K562 (cell line): ENCODE results near the gene SEC22C. TPM values are rescaled to one million over a fixed set of nuclear protein-coding genes. Genes with fewer than 3 reads are reported as not detected.

Experiments
- ATAC-seq: fragments of 200-7000 bp; cut with Tn5 transposase; 3 replicates; pipeline ENCODE4 v1.9.1; 2020; ENCODE audit warnings: moderate library complexity
- BruUV-seq: library from RNA; stranded (reverse); fragments of 400-500 nt; replicated peaks from 2 replicates; lab custom pipeline; 2021; lab: Mats Ljungman, UMichigan
- CTCF ChIA-PET: fragments of 300-600 bp; formaldehyde crosslinking; extraction: SDS; loops from one replicate; lab custom pipeline; 2021; ENCODE audit warnings: low intra/inter-chr PET ratio; lab: Yijun Ruan, JAX
- POLR2A ChIA-PET: fragments of 300-600, 350-650 bp; sonication (Branson Sonifier 250); formaldehyde crosslinking; extraction: SDS; loops from one replicate; lab custom pipeline; 2021; ENCODE audit warnings: antibody characterized with exemption, inconsistent platforms; lab: Yijun Ruan, JAX
- DNase-seq, 4 experiments: peaks; one replicate each; pipeline versions ENCODE4 v3.0.0 to v3.0.0-alpha.2; 2011 to 2018; ENCODE audit warnings: low spot score in 3 of 4, mixed read lengths in 3 of 4; ENCODE audit errors: extremely low read depth in 1 of 4
- FAIRE-seq: peaks from 2 replicates; lab custom pipeline; 2011; peaks lifted over from hg19 to GRCh38; lab: Jason Lieb, UNC
- H2AFZ ChIP-seq: 2 replicates; pipeline ENCODE4 v1.6.0; 2011; ENCODE audit warnings: low read depth, low read length, control low read depth, inconsistent platforms
- H3K27ac ChIP-seq: fragments of 200-600 bp; 3 replicates; pipeline ENCODE4 v1.8.0; 2011; ENCODE audit warnings: low read depth, mild to moderate bottlenecking, control low read depth, inconsistent platforms, low read length, moderate library complexity, mixed read lengths; ENCODE audit errors: extremely low read depth
- H3K27me3 ChIP-seq, 2 experiments: fragments of 300-600 bp in 1 of 2; 2 replicates in 1 of 2; 3 replicates in 1 of 2; pipeline versions ENCODE4 v1.6.0 to v1.8.0; 2011; ENCODE audit warnings: inconsistent platforms in 2 of 2, low read length in 2 of 2, mild to moderate bottlenecking in 1 of 2, mixed read lengths in 1 of 2, moderate library complexity in 1 of 2; ENCODE audit not compliant: control insufficient read depth in 2 of 2, insufficient read depth in 2 of 2
- H3K36me3 ChIP-seq: fragments of 300-600 bp; 3 replicates; pipeline ENCODE4 v1.8.0; 2011; ENCODE audit warnings: mild to moderate bottlenecking, low read length, inconsistent platforms; ENCODE audit not compliant: control insufficient read depth, insufficient read depth
- H3K4me1 ChIP-seq, 2 experiments: fragments of 200-600 bp in 1 of 2; replicated peaks in 1 of 2; 2 replicates in 1 of 2; 3 replicates in 1 of 2; pipeline versions ENCODE4 v1.5.1 to v1.8.0; 2011; ENCODE audit warnings: inconsistent platforms in 2 of 2, low read length in 2 of 2, mild to moderate bottlenecking in 1 of 2, mixed read lengths in 1 of 2, moderate library complexity in 1 of 2; ENCODE audit not compliant: control insufficient read depth in 2 of 2, insufficient read depth in 2 of 2
- H3K4me2 ChIP-seq: 2 replicates; pipeline ENCODE4 v1.6.1; 2011; ENCODE audit warnings: low read length, control low read depth, inconsistent platforms, mixed read lengths; ENCODE audit not compliant: insufficient read depth
- H3K4me3 ChIP-seq: fragments of 200-600 bp; sonication (generic), shearing (Covaris generic); 2 replicates; pipeline ENCODE4 v1.5.1; 2016; ENCODE audit warnings: control low read depth, inconsistent platforms
- H3K79me2 ChIP-seq: fragments of 200-600 bp; 3 replicates; pipeline ENCODE4 v1.8.0; 2011; ENCODE audit warnings: low read length, inconsistent platforms; ENCODE audit not compliant: control insufficient read depth, insufficient read depth
- H3K9ac ChIP-seq, 2 experiments: 2 replicates each; pipeline versions ENCODE4 v1.6.0 to v1.6.1; 2011; ENCODE audit warnings: low read depth in 2 of 2, low read length in 2 of 2, control low read depth in 1 of 2, inconsistent platforms in 1 of 2, mild to moderate bottlenecking in 1 of 2, mixed read lengths in 1 of 2; ENCODE audit not compliant: insufficient read depth in 1 of 2
- H3K9me1 ChIP-seq: one replicate; pipeline ENCODE4 v1.6.0; 2011; ENCODE audit warnings: inconsistent platforms, mild to moderate bottlenecking, low read length, moderate library complexity; ENCODE audit not compliant: control insufficient read depth, insufficient read depth
- H3K9me3 ChIP-seq: replicated peaks from 2 replicates; pipeline ENCODE4 v1.5.1; 2011; ENCODE audit warnings: low read depth, low read length, inconsistent platforms; ENCODE audit not compliant: control insufficient read depth, insufficient read depth
- H4K20me1 ChIP-seq: replicated peaks from 2 replicates; pipeline ENCODE4 v1.6.1; 2011; ENCODE audit warnings: low read length, inconsistent platforms, mixed read lengths; ENCODE audit not compliant: control insufficient read depth, insufficient read depth
- ARID1B ChIP-seq: fragments of 450-650 bp; IDR thresholded peaks from 2 replicates; pipeline ENCODE4 v1.6.1; 2016; ENCODE audit warnings: antibody characterized with exemption, mild to moderate bottlenecking, inconsistent platforms
- CGGBP1 ChIP-seq: fragments of 250-450 bp; sonication (Bioruptor Pico); IDR thresholded peaks from 2 replicates; pipeline ENCODE4 v1.9.0; 2021; ENCODE audit warnings: mild to moderate bottlenecking
- ELF4 ChIP-seq: fragments of 450-650 bp; formaldehyde crosslinking; IDR thresholded peaks from 2 replicates; pipeline ENCODE4 v1.4.0; 2022; ENCODE audit warnings: missing genetic modification characterization
- HMG20B ChIP-seq: fragments of 250-450 bp; sonication (Bioruptor Pico); IDR thresholded peaks from 2 replicates; pipeline ENCODE4 v1.5.0; 2021; ENCODE audit warnings: mild to moderate bottlenecking
- JUND ChIP-seq, 2 experiments: IDR thresholded peaks; 2 replicates in 1 of 2; 3 replicates in 1 of 2; pipeline ENCODE4 v1.6.1; 2011; ENCODE audit warnings: borderline replicate concordance in 2 of 2, low read depth in 2 of 2, low read length in 2 of 2, improper control_type of control experiment in 1 of 2, missing biosample characterization in 1 of 2, missing genetic modification characterization in 1 of 2, missing genetic modification reagents in 1 of 2
- KAT8 ChIP-seq: fragments of 450-650 bp; IDR thresholded peaks from 2 replicates; pipeline ENCODE4 v1.6.1; 2016; ENCODE audit warnings: low read depth, mild to moderate bottlenecking
- MAFF ChIP-seq: IDR thresholded peaks from 2 replicates; pipeline ENCODE4 v1.6.1; 2012; ENCODE audit warnings: low read length, improper control_type of control experiment
- MCM2 ChIP-seq: fragments of 450-650 bp; IDR thresholded peaks from 2 replicates; pipeline ENCODE4 v1.6.1; 2017; ENCODE audit warnings: low read depth, mild to moderate bottlenecking
- PHTF2 ChIP-seq: fragments of 250-450 bp; sonication (Bioruptor Pico); IDR thresholded peaks from 2 replicates; pipeline ENCODE4 v1.5.0; 2021; ENCODE audit warnings: mild to moderate bottlenecking
- PML ChIP-seq: IDR thresholded peaks from 2 replicates; pipeline ENCODE4 v1.6.1; 2012; ENCODE audit warnings: low read length, inconsistent platforms
- RUNX1 ChIP-seq: sonication (generic); IDR thresholded peaks from 2 replicates; pipeline ENCODE4 v1.6.1; 2016; ENCODE audit warnings: antibody characterized with exemption, low read depth
- TAF7 ChIP-seq: fragments of 450-650 bp; IDR thresholded peaks from 2 replicates; pipeline ENCODE4 v1.6.1; 2016; ENCODE audit warnings: missing genetic modification characterization, missing compliant biosample characterization
- XRCC4 ChIP-seq: IDR thresholded peaks from one replicate; pipeline ENCODE4 v1.6.1; 2011; ENCODE audit not compliant: insufficient read depth, insufficient read length; ENCODE audit errors: extremely low read depth
- ZNF24 ChIP-seq: fragments of 450-650 bp; IDR thresholded peaks from 2 replicates; pipeline ENCODE4 v1.6.1; 2016
- WGBS: fragments of 100-300 bp; shearing (Covaris generic); methylation state at CpG from one replicate; pipeline ENCODE4 v1.1.6; 2016; ENCODE audit warnings: low coverage, mixed read lengths; ENCODE audit not compliant: insufficient coverage; ENCODE audit errors: missing lambda C conversion rate; 5-methylcytosine and 5-hydroxymethylcytosine counted together
- in situ Hi-C: fragments of 300-500 bp; cut with MboI; formaldehyde crosslinking; loops from 4 replicates; pipeline ENCODE4 v1.15.0; 2018; ENCODE audit warnings: inconsistent platforms, mixed read lengths
- intact Hi-C: fragments of 100-400 bp; cut with micrococcal nuclease; formaldehyde crosslinking; loops from 2 replicates; pipeline ENCODE4 v1.14.2; 2022
- polyA plus RNA-seq, 8 experiments: library from polyadenylated mRNA; depleted of rRNA in 4 of 8; stranded (reverse) in 5 of 8; unstranded in 3 of 8; fragments of >200 nt; fragmentation: Nextera tagmentation in 2 of 8; fragmentation: Illumina TruSeq in 1 of 8; extraction: Ambion mirVana in 2 of 8; extraction: Trizol in 1 of 8; gene quantifications; 2 replicates each; pipeline versions ENCODE4 v1.2.1 to v1.2.3, GENCODE V29; 2011 to 2014; ENCODE audit warnings: inconsistent platforms in 1 of 8, missing spikeins in 1 of 8
- total RNA-seq, 7 experiments: library from RNA; depleted of rRNA in 6 of 7; stranded (reverse); fragments of >200 nt in 6 of 7; fragmentation: Illumina TruSeq in 2 of 7; extraction: Trizol in 2 of 7; gene quantifications; 2 replicates each; pipeline versions ENCODE4 v1.2.1 to v1.2.3, GENCODE V29; 2011 to 2021; ENCODE audit warnings: low replicate concordance in 1 of 7
- TF ChIP-seq, protein P1 (sequence below): fragments of 450-650 bp; IDR thresholded peaks from 2 replicates; pipeline ENCODE4 v1.6.1; 2016; ENCODE audit warnings: missing biosample characterization, missing genetic modification characterization
- TF ChIP-seq, protein P2 (sequence below): fragments of 200-800 bp; sonication (Bioruptor generic); IDR thresholded peaks from 2 replicates; pipeline ENCODE4 v1.6.1; 2017; ENCODE audit warnings: missing genetic modification characterization, missing compliant biosample characterization
- TF ChIP-seq, protein P3 (sequence below): sonication (generic); formaldehyde crosslinking; IDR thresholded peaks from 2 replicates; pipeline ENCODE4 v1.8.0; 2022; ENCODE audit warnings: mild to moderate bottlenecking, missing genetic modification reagents

The SEC22C gene
- total and polyA plus RNA-seq, 9 of the 15 experiments (the other 6 are each of a cell fraction or from before 2014, with no cell fraction given): 35.6 to 68.4 (median 50.7) TPM

GRCh38 chr3:42572278-42572677 is 9.5 kb downstream of the SEC22C start:
- H3K4me2 ChIP-seq: no peak overlapping the region
- H3K9ac ChIP-seq: no peak overlapping the region
- H4K20me1 ChIP-seq: no peaks in the 10 kb centered on the region
- peak; percentile 99 for ATAC-seq
- intact Hi-C loops: loop anchor here (2.0 to 10.0 kb wide), 4 partner anchors 63 to 313 kb away; no protein-coding TSS in a partner anchor
- peak; percentile 37 to 75 (median 60) for DNase-seq
- FAIRE-seq: peak; percentile 92
- no peak overlapping the region for H3K4me3 ChIP-seq
- H3K4me1 ChIP-seq: no peaks in the 10 kb centered on the region; a peak in 1 of 5 replicates
- ChIA-PET POLR2A (interaction anchor here (0.5 to 2.0 kb wide), 4 partner anchors 9 to 1029 kb away, joined by 3 to 9 read pairs (median 4); partner anchors contain the start of gene SEC22C), CTCF (interaction anchor here (1.0 to 2.2 kb wide), 3 partner anchors 63 to 183 kb away, joined by 3 to 13 read pairs (median 6); no protein-coding TSS in a partner anchor)
- no peaks in the 10 kb centered on the region for H3K27me3 ChIP-seq
- BruUV-seq: no TSS peak
- no peaks in the 10 kb centered on the region for H3K9me3 ChIP-seq
- H3K36me3 ChIP-seq: peaks cover 26% of the 10 kb centered on the region; the same call in 2 of the 3 replicates
- WGBS: 18% methylated on average over 3 of the region's 3 CpGs
- in situ Hi-C loops: loop anchor here (10.0 kb wide), 1 partner anchor 173 kb away; no protein-coding TSS in a partner anchor
- H2AFZ ChIP-seq: no peak overlapping the region
- no peak overlapping the region for H3K27ac ChIP-seq
- no peaks in the 10 kb centered on the region for H3K9me1 ChIP-seq
- H3K79me2 ChIP-seq: peaks cover 49% of the 10 kb centered on the region
- TF ChIP-seq, protein P1, sequence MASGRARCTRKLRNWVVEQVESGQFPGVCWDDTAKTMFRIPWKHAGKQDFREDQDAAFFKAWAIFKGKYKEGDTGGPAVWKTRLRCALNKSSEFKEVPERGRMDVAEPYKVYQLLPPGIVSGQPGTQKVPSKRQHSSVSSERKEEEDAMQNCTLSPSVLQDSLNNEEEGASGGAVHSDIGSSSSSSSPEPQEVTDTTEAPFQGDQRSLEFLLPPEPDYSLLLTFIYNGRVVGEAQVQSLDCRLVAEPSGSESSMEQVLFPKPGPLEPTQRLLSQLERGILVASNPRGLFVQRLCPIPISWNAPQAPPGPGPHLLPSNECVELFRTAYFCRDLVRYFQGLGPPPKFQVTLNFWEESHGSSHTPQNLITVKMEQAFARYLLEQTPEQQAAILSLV: no peak
- TF ChIP-seq RUNX1 (no peak), TAF7 (no peak), MAFF (no peak), MCM2 (no peak), PHTF2 (no peak), ARID1B (no peak), CGGBP1 (CRISPR knock-in tag) (no peak), JUND (IDR thresholded peaks at IDR 0.05; ENCODE audit: borderline replicate concordance, low read depth, low read length) (peak; percentile 16; the same call in 1 of the 2 replicates), JUND (tag; IDR thresholded peaks at IDR 0.05; ENCODE audit: borderline replicate concordance, low read depth, low read length) (no peak), ZNF24 (no peak), XRCC4 (no peak), PML (no peak), ELF4 (no peak), KAT8 (no peak), HMG20B (no peak)
- TF ChIP-seq, protein P2, sequence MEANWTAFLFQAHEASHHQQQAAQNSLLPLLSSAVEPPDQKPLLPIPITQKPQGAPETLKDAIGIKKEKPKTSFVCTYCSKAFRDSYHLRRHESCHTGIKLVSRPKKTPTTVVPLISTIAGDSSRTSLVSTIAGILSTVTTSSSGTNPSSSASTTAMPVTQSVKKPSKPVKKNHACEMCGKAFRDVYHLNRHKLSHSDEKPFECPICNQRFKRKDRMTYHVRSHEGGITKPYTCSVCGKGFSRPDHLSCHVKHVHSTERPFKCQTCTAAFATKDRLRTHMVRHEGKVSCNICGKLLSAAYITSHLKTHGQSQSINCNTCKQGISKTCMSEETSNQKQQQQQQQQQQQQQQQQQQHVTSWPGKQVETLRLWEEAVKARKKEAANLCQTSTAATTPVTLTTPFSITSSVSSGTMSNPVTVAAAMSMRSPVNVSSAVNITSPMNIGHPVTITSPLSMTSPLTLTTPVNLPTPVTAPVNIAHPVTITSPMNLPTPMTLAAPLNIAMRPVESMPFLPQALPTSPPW (CRISPR knock-in tag): peak; percentile 50
- TF ChIP-seq, protein P3, sequence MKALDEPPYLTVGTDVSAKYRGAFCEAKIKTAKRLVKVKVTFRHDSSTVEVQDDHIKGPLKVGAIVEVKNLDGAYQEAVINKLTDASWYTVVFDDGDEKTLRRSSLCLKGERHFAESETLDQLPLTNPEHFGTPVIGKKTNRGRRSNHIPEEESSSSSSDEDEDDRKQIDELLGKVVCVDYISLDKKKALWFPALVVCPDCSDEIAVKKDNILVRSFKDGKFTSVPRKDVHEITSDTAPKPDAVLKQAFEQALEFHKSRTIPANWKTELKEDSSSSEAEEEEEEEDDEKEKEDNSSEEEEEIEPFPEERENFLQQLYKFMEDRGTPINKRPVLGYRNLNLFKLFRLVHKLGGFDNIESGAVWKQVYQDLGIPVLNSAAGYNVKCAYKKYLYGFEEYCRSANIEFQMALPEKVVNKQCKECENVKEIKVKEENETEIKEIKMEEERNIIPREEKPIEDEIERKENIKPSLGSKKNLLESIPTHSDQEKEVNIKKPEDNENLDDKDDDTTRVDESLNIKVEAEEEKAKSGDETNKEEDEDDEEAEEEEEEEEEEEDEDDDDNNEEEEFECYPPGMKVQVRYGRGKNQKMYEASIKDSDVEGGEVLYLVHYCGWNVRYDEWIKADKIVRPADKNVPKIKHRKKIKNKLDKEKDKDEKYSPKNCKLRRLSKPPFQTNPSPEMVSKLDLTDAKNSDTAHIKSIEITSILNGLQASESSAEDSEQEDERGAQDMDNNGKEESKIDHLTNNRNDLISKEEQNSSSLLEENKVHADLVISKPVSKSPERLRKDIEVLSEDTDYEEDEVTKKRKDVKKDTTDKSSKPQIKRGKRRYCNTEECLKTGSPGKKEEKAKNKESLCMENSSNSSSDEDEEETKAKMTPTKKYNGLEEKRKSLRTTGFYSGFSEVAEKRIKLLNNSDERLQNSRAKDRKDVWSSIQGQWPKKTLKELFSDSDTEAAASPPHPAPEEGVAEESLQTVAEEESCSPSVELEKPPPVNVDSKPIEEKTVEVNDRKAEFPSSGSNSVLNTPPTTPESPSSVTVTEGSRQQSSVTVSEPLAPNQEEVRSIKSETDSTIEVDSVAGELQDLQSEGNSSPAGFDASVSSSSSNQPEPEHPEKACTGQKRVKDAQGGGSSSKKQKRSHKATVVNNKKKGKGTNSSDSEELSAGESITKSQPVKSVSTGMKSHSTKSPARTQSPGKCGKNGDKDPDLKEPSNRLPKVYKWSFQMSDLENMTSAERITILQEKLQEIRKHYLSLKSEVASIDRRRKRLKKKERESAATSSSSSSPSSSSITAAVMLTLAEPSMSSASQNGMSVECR: no peak
